ENCODE results near the gene SHISAL1. TPM values are rescaled to one million over a fixed set of nuclear protein-coding genes. Genes with fewer than 3 reads are reported as not detected.

Gene SHISAL1
- total RNA-seq, 1 experiment from 2014 or later, result 1.6 TPM

DNA sequence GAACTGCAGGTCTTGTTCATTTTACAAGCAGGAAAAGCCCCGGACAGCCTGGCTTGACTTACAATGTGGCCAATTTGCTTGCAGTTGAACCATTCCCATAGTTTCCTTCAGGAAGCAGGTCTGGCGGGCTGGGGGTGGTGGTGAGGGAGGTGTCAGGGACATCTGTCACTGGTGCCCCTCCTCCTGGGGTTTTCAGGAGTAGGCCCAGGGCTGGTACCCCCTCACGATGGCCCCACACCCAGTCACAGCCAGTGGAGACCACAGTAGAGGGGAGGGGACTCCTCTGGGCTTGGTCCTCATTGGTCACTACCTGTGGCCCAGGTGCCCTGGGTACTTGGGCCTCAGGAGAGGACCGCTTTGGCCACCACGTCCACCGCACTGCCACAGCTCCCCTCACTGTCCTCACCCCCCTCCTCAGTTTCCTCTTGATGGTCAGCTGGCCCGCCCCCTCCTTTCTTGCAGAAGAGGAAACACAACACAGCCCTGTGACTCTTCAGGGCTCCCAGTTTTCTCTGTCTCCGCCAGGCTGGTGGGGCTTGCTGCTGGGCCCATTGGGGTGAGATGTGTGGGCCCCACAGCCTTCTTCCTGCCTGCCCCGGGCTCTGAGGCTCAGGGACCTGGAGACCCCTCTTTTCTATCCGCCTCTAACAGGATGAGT lies 39.8 kb upstream of the SHISAL1 start:
- TF ChIP-seq, protein P1, sequence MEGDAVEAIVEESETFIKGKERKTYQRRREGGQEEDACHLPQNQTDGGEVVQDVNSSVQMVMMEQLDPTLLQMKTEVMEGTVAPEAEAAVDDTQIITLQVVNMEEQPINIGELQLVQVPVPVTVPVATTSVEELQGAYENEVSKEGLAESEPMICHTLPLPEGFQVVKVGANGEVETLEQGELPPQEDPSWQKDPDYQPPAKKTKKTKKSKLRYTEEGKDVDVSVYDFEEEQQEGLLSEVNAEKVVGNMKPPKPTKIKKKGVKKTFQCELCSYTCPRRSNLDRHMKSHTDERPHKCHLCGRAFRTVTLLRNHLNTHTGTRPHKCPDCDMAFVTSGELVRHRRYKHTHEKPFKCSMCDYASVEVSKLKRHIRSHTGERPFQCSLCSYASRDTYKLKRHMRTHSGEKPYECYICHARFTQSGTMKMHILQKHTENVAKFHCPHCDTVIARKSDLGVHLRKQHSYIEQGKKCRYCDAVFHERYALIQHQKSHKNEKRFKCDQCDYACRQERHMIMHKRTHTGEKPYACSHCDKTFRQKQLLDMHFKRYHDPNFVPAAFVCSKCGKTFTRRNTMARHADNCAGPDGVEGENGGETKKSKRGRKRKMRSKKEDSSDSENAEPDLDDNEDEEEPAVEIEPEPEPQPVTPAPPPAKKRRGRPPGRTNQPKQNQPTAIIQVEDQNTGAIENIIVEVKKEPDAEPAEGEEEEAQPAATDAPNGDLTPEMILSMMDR (IDR thresholded peaks at IDR 0.05; ENCODE audit: unreplicated experiment), result no peak
- H3K27ac Mint-ChIP-seq (ENCODE audit: low read depth, unreplicated experiment), result peak overlapping the region; percentile 74
- H3K4me3 Mint-ChIP-seq (ENCODE audit: unreplicated experiment), result no peak overlapping the region
- no peaks in the 10 kb centered on the region for H3K36me3 Mint-ChIP-seq (ENCODE audit: insufficient read depth, unreplicated experiment)
- H3K4me1 Mint-ChIP-seq (ENCODE audit: insufficient read depth, unreplicated experiment), result peaks cover 19% of the 10 kb centered on the region
- no TSS peak for BruUV-seq (replicated peaks)
- no peak for DNase-seq (ENCODE audit: unreplicated experiment)
- intact Hi-C loops (cut with micrococcal nuclease), result no loop called here
- H3K27me3 Mint-ChIP-seq (ENCODE audit: insufficient read depth, unreplicated experiment), result no peaks in the 10 kb centered on the region
- no peaks in the 10 kb centered on the region for H3K9me3 Mint-ChIP-seq (ENCODE audit: unreplicated experiment)
- CTCF ChIA-PET, result interaction anchor here (0.6 to 0.7 kb wide), 2 partner anchors 20 to 61 kb away, joined by 3 to 4 read pairs; no protein-coding TSS in a partner anchor
- POLR2A ChIA-PET, result no interaction called here

DNA sequence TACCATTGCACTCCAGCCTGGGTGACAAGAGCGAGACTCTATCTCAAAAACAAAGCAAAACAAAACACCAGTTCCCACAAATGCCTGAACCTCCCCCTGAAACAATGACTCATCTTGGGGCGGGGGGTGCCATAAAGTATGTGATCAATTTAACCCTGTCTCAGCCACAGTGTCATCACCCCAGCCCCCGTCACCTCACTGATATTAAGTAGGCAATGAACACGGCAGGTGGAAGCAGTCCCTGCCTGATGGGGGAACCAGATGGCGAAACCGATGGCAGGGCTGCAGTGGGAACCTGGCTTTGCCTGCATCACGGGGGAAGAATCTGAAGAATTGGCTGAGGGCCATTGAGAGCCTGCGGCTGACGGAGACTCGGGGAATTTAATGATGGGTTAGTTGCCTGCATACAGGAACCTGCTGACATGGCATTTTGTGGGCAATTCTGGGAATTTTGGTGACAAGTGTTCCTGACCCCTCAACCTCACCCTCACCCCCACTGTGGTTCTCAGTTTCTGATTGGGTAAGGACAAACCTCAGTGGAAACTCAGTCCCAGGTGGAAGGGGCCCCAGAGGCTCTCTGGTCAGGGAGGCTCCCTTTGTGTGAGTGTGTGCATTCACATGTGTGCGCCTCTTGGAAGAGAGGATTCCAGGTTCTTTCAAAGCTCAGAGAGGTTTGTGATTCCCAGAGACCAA lies 39.1 kb upstream of the SHISAL1 start:
- peak; percentile 95 for DNase-seq (ENCODE audit: unreplicated experiment)
- peak overlapping the region; percentile 74 for H3K27ac Mint-ChIP-seq (ENCODE audit: low read depth, unreplicated experiment)
- peaks cover 19% of the 10 kb centered on the region for H3K4me1 Mint-ChIP-seq (ENCODE audit: insufficient read depth, unreplicated experiment)
- H3K9me3 Mint-ChIP-seq (ENCODE audit: unreplicated experiment), result no peaks in the 10 kb centered on the region
- H3K4me3 Mint-ChIP-seq (ENCODE audit: unreplicated experiment), result peak overlapping the region; percentile 31
- BruUV-seq (replicated peaks), result no TSS peak
- ChIA-PET POLR2A (interaction anchor here (1.0 kb wide), 1 partner anchor 9 kb away, joined by 3 read pairs; no protein-coding TSS in a partner anchor), CTCF (interaction anchor here (0.6 to 0.7 kb wide), 2 partner anchors 20 to 60 kb away, joined by 3 to 4 read pairs; no protein-coding TSS in a partner anchor)
- TF ChIP-seq, protein P1 (IDR thresholded peaks at IDR 0.05; ENCODE audit: unreplicated experiment), result no peak
- no peaks in the 10 kb centered on the region for H3K36me3 Mint-ChIP-seq (ENCODE audit: insufficient read depth, unreplicated experiment)
- H3K27me3 Mint-ChIP-seq (ENCODE audit: insufficient read depth, unreplicated experiment), result peaks cover under 1% of the 10 kb centered on the region
- intact Hi-C loops (cut with micrococcal nuclease), result no loop called here

DNA sequence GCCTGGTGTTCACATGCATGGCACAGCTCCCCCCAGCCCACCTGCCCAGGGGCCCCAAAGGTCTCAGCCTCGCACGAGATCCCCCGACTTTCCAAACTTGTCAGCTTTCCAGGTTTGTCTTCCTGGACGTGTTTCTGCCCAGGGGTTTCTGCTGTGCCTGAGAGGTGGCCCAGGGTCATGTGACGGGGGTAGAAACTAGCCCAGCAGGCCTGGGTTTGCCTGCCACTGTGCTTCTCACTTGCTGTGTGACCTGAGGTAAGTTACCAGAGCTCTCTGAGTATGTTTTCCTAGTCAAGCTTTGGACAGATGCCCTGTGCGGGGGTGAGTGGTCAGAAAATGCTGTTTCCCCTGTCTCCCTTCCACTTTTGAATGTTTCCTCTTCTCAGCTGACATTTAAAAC lies 38.3 kb upstream of the SHISAL1 start:
- Mint-ChIP-seq H3K9me3 (ENCODE audit: unreplicated experiment) (no peaks in the 10 kb centered on the region), H3K4me3 (ENCODE audit: unreplicated experiment) (peak overlapping the region; percentile 31), H3K36me3 (ENCODE audit: insufficient read depth, unreplicated experiment) (no peaks in the 10 kb centered on the region), H3K4me1 (ENCODE audit: insufficient read depth, unreplicated experiment) (peaks cover 19% of the 10 kb centered on the region), H3K27ac (ENCODE audit: low read depth, unreplicated experiment) (peak overlapping the region; percentile 74), H3K27me3 (ENCODE audit: insufficient read depth, unreplicated experiment) (peaks cover 8% of the 10 kb centered on the region)
- DNase-seq (ENCODE audit: unreplicated experiment), result no peak
- POLR2A ChIA-PET, result interaction anchor here (1.0 kb wide), 1 partner anchor 9 kb away, joined by 3 read pairs; no protein-coding TSS in a partner anchor
- CTCF ChIA-PET, result interaction anchor here (0.7 kb wide), 1 partner anchor 80 kb away, joined by 3 read pairs; no protein-coding TSS in a partner anchor
- TF ChIP-seq, protein P1 (IDR thresholded peaks at IDR 0.05; ENCODE audit: unreplicated experiment), result no peak
- BruUV-seq (replicated peaks), result no TSS peak
- intact Hi-C loops (cut with micrococcal nuclease), result no loop called here

DNA sequence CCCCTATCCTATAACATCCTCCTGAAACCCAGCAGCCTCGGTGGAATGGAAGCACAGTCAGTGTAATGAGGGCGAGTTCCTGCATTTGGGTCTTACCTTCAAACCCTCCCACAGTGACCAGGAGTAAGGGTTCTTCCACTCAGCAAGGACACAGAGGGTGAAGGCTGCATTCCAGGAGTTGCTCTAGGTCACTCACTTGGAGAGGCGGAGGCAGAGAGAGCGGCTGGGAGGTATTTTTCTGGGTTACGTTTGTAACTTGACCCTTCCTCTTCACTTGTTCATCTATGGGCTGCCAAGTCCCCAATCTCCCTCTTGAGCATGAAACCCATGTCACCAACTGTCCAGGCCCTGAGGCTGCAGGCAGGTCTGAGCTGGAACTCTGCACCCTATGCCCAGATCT lies 36.8 kb upstream of the SHISAL1 start:
- peaks cover 19% of the 10 kb centered on the region for H3K4me1 Mint-ChIP-seq (ENCODE audit: insufficient read depth, unreplicated experiment)
- POLR2A ChIA-PET, result no interaction called here
- CTCF ChIA-PET, result no interaction called here
- intact Hi-C loops (cut with micrococcal nuclease), result no loop called here
- H3K36me3 Mint-ChIP-seq (ENCODE audit: insufficient read depth, unreplicated experiment), result no peaks in the 10 kb centered on the region
- H3K27me3 Mint-ChIP-seq (ENCODE audit: insufficient read depth, unreplicated experiment), result peaks cover 14% of the 10 kb centered on the region
- H3K27ac Mint-ChIP-seq (ENCODE audit: low read depth, unreplicated experiment), result no peak overlapping the region
- no peak overlapping the region for H3K4me3 Mint-ChIP-seq (ENCODE audit: unreplicated experiment)
- H3K9me3 Mint-ChIP-seq (ENCODE audit: unreplicated experiment), result no peaks in the 10 kb centered on the region
- no peak for DNase-seq (ENCODE audit: unreplicated experiment)
- no TSS peak for BruUV-seq (replicated peaks)
- TF ChIP-seq, protein P1 (IDR thresholded peaks at IDR 0.05; ENCODE audit: unreplicated experiment), result no peak
